ENCODE measurements around the gene IFIH1.

The IFIH1 gene

GRCh38 chr2:162256591-162256991 is 61.9 kb downstream of the IFIH1 start:
- H3K27ac ChIP-seq, result no peak overlapping the region
- TF ChIP-seq CTCF (IDR thresholded peaks at IDR 0.05; ENCODE audit: low read depth, low read length), result no peak
- DNase-seq, result no peak

GRCh38 chr2:162254236-162254871 is 64.1 kb downstream of the IFIH1 start:
- DNase-seq, result no peak
- TF ChIP-seq CTCF (IDR thresholded peaks at IDR 0.05; ENCODE audit: low read depth, low read length), result no peak

More at GRCh38 chr2:162256591-162256991, 61.9 kb downstream of the IFIH1 start:
- no peaks in the 10 kb centered on the region for H3K36me3 ChIP-seq
- H3K9me3 ChIP-seq (ENCODE audit: severe bottlenecking), result no peaks in the 10 kb centered on the region
- H3K4me3 ChIP-seq (ENCODE audit: low read depth, low read length), result no peak overlapping the region
- no peaks in the 10 kb centered on the region for H3K27me3 ChIP-seq (ENCODE audit: insufficient read depth, low read depth, severe bottlenecking)

GRCh38 chr2:162253435-162253834 is 65.0 kb downstream of the IFIH1 start:
- Histone ChIP-seq H3K27me3 (ENCODE audit: insufficient read depth, low read depth, severe bottlenecking) (no peaks in the 10 kb centered on the region), H3K27ac (no peak overlapping the region), H3K4me3 (ENCODE audit: low read depth, low read length) (no peak overlapping the region), H3K36me3 (no peaks in the 10 kb centered on the region), H3K9me3 (ENCODE audit: severe bottlenecking) (no peaks in the 10 kb centered on the region)
- DNase-seq, result peak; percentile 54
- TF ChIP-seq CTCF (IDR thresholded peaks at IDR 0.05; ENCODE audit: low read depth, low read length), result no peak

More at GRCh38 chr2:162254236-162254871, 64.1 kb downstream of the IFIH1 start:
- H3K9me3 ChIP-seq (ENCODE audit: severe bottlenecking), result no peaks in the 10 kb centered on the region
- no peak overlapping the region for H3K4me3 ChIP-seq (ENCODE audit: low read depth, low read length)
- no peaks in the 10 kb centered on the region for H3K36me3 ChIP-seq
- no peak overlapping the region for H3K27ac ChIP-seq
- H3K27me3 ChIP-seq (ENCODE audit: insufficient read depth, low read depth, severe bottlenecking), result no peaks in the 10 kb centered on the region

- H3K4me3 ChIP-seq (ENCODE audit: low read depth, low read length), result no peak overlapping the region
- no peak overlapping the region for H3K27ac ChIP-seq
- DNase-seq, result no peak
- no peaks in the 10 kb centered on the region for H3K36me3 ChIP-seq
- no peaks in the 10 kb centered on the region for H3K9me3 ChIP-seq (ENCODE audit: severe bottlenecking)
- TF ChIP-seq CTCF (IDR thresholded peaks at IDR 0.05; ENCODE audit: low read depth, low read length), result no peak
- H3K27me3 ChIP-seq (ENCODE audit: insufficient read depth, low read depth, severe bottlenecking), result no peaks in the 10 kb centered on the region
Measured at GRCh38 chr2:162252153-162252552, 66.3 kb downstream of the IFIH1 start.

- Histone ChIP-seq H3K4me3 (ENCODE audit: low read depth, low read length) (no peak overlapping the region), H3K27ac (no peak overlapping the region), H3K27me3 (ENCODE audit: insufficient read depth, low read depth, severe bottlenecking) (no peaks in the 10 kb centered on the region), H3K36me3 (no peaks in the 10 kb centered on the region), H3K9me3 (ENCODE audit: severe bottlenecking) (no peaks in the 10 kb centered on the region)
- no peak for DNase-seq
- no peak for TF ChIP-seq CTCF (IDR thresholded peaks at IDR 0.05; ENCODE audit: low read depth, low read length)
Measured at GRCh38 chr2:162245781-162246180, 72.7 kb downstream of the IFIH1 start.

GRCh38 chr2:162245061-162245460 is 73.4 kb downstream of the IFIH1 start:
- no peaks in the 10 kb centered on the region for H3K27me3 ChIP-seq (ENCODE audit: insufficient read depth, low read depth, severe bottlenecking)
- H3K27ac ChIP-seq, result no peak overlapping the region
- H3K36me3 ChIP-seq, result no peaks in the 10 kb centered on the region
- H3K9me3 ChIP-seq (ENCODE audit: severe bottlenecking), result no peaks in the 10 kb centered on the region
- TF ChIP-seq CTCF (IDR thresholded peaks at IDR 0.05; ENCODE audit: low read depth, low read length), result no peak
- H3K4me3 ChIP-seq (ENCODE audit: low read depth, low read length), result no peak overlapping the region
- DNase-seq, result no peak

Measured in WERI-Rb-1 (cell line).